Sigmoid colon (tissue), 7 donors: ENCODE measurements around the gene NKX2-2. TPM values are rescaled to one million over a fixed set of nuclear protein-coding genes. Genes with fewer than 3 reads are reported as not detected.

Source experiments
- DNase-seq: peaks from one replicate; pipeline ENCODE4 v3.0.0-alpha.2; 2019
- H3K27ac ChIP-seq, 4 donors: fragments of 200-600 bp; sonication (generic); one replicate each; pipeline ENCODE4 v1.5.1; 2016 to 2019; ENCODE audit warnings: mild to moderate bottlenecking in 1 of 4
- H3K27me3 ChIP-seq, 3 donors: fragments of 200-600 bp; sonication (generic); one replicate each; pipeline ENCODE4 v1.5.1; 2019; ENCODE audit warnings: mild to moderate bottlenecking in 1 of 3
- H3K36me3 ChIP-seq, 4 donors: fragments of 200-600 bp; sonication (generic); one replicate each; pipeline ENCODE4 v1.5.1; 2016 to 2019
- H3K4me1 ChIP-seq, 4 donors: fragments of 200-600 bp; sonication (generic); one replicate each; pipeline ENCODE4 v1.5.1; 2017 to 2019
- H3K4me3 ChIP-seq, 4 donors: fragments of 200-600 bp; sonication (generic); one replicate each; pipeline ENCODE4 v1.5.1; 2017 to 2019; ENCODE audit warnings: mild to moderate bottlenecking in 2 of 4, moderate library complexity in 1 of 4
- H3K9me3 ChIP-seq, 4 donors: fragments of 200-600 bp in 3 of 4; sonication (generic) in 3 of 4; one replicate each; pipeline versions ENCODE4 v1.5.1 to v1.6.1; 2013 to 2019
- CTCF ChIP-seq, 4 experiments: fragments of 450-650 bp in 3 of 4; fragments of 200-600 bp in 1 of 4; IDR thresholded peaks; one replicate each; pipeline ENCODE4 v1.5.1; 2016 to 2019; ENCODE audit warnings: antibody characterized with exemption in 4 of 4, mild to moderate bottlenecking in 3 of 4, moderate library complexity in 2 of 4
- EP300 ChIP-seq, 4 donors: sonication (generic); formaldehyde crosslinking; IDR thresholded peaks; one replicate each; pipeline ENCODE4 v1.6.1; 2017; ENCODE audit warnings: antibody characterized with exemption in 4 of 4
- POLR2A ChIP-seq, 2 donors: fragments of 450-650 bp; IDR thresholded peaks; one replicate each; pipeline ENCODE4 v1.6.1; 2016; ENCODE audit warnings: antibody characterized with exemption in 2 of 2, mild to moderate bottlenecking in 2 of 2, moderate library complexity in 2 of 2
- POLR2AphosphoS5 ChIP-seq, 4 donors: sonication (generic); formaldehyde crosslinking; IDR thresholded peaks; one replicate each; pipeline ENCODE4 v1.6.1; 2017; ENCODE audit warnings: antibody characterized with exemption in 4 of 4
- WGBS, 2 donors: extraction: QIAGEN DNeasy Blood & Tissue Kit; methylation state at CpG; one replicate each; pipeline ENCODE4 v1.1.7; 2013; 5-methylcytosine and 5-hydroxymethylcytosine counted together
- intact Hi-C: fragments of 100-400 bp; cut with DNase I; formaldehyde crosslinking; loops from one replicate; pipeline ENCODE4 v1.15.1; 2023
- polyA plus RNA-seq, 3 donors: library from polyadenylated mRNA; stranded (reverse); fragments of 200-250 nt; gene quantifications; one replicate each; pipeline ENCODE4 v1.2.3, GENCODE V29; 2013
- total RNA-seq, 4 donors: library from RNA; depleted of rRNA; stranded (reverse); fragments of >200 nt; gene quantifications; one replicate each; pipeline ENCODE4 v1.1.0, GENCODE V29; 2016
- donor health status: healthy with polysubstance abuse.
- donor health status: Bipolar disorder and iron deficiency.
- donor health status: healthy.

NKX2-2 gene
- total and polyA plus RNA-seq, 7 donors = 0.23 to 0.60 (median 0.46) TPM; not detected in 4

GRCh38 chr20:21513181-21513663 lies 642 bp downstream of the NKX2-2 start:
- peak overlapping the region in 3 of 4 donors; percentile 15 to 41 (median 32) for H3K4me3 ChIP-seq
- no peak for DNase-seq
- no peak overlapping the region for H3K27ac ChIP-seq
- H3K27me3 ChIP-seq = peaks cover 79 to 100% (median 100%) of the 10 kb centered on the region in 3 donors
- no peaks in the 10 kb centered on the region for H3K9me3 ChIP-seq
- WGBS, 2 donors = 5 to 8% methylated on average over 30 of the region's 30 CpGs
- H3K36me3 ChIP-seq = no peaks in the 10 kb centered on the region
- TF ChIP-seq CTCF (IDR thresholded peaks at IDR 0.05) = no peak
- no peak for TF ChIP-seq POLR2A (IDR thresholded peaks at IDR 0.05)
- TF ChIP-seq EP300 (IDR thresholded peaks at IDR 0.05) = no peak
- no peak for TF ChIP-seq POLR2AphosphoS5 (IDR thresholded peaks at IDR 0.05)
- intact Hi-C loops = no loop called here
- peaks cover 0 to 74% (median 69%) of the 10 kb centered on the region in 4 donors for H3K4me1 ChIP-seq

- TF ChIP-seq POLR2AphosphoS5 (IDR thresholded peaks at IDR 0.05) = no peak
- TF ChIP-seq POLR2A (IDR thresholded peaks at IDR 0.05) = no peak
- TF ChIP-seq CTCF (IDR thresholded peaks at IDR 0.05) = no peak
- TF ChIP-seq EP300 (IDR thresholded peaks at IDR 0.05) = no peak
- Histone ChIP-seq H3K27ac (no peak overlapping the region), H3K4me3 (peak overlapping the region in 2 of 4 donors; percentile 27 to 41), H3K27me3 (peaks cover 83 to 100% (median 100%) of the 10 kb centered on the region in 3 donors), H3K9me3 (no peaks in the 10 kb centered on the region), H3K4me1 (peaks cover 0 to 72% (median 69%) of the 10 kb centered on the region in 4 donors), H3K36me3 (no peaks in the 10 kb centered on the region)
- WGBS, 2 donors = 2 to 5% methylated on average over 34 of the region's 34 CpGs
- no peak for DNase-seq
- intact Hi-C loops = no loop called here
These were observed 1.2 kb downstream of the NKX2-2 start for GRCh38 chr20:21512634-21513180.

- Histone ChIP-seq H3K27ac (no peak overlapping the region), H3K4me1 (peaks cover 0 to 67% (median 66%) of the 10 kb centered on the region in 4 donors), H3K27me3 (peaks cover 84 to 100% (median 100%) of the 10 kb centered on the region in 3 donors), H3K36me3 (no peaks in the 10 kb centered on the region), H3K4me3 (peak overlapping the region in 2 of 4 donors; percentile 27 to 41), H3K9me3 (no peaks in the 10 kb centered on the region)
- DNase-seq = no peak
- intact Hi-C loops = no loop called here
- 4% methylated on average over 76 of the region's 76 CpGs for WGBS, 2 donors
- no peak for TF ChIP-seq POLR2A (IDR thresholded peaks at IDR 0.05)
- TF ChIP-seq POLR2AphosphoS5 (IDR thresholded peaks at IDR 0.05) = no peak
- TF ChIP-seq EP300 (IDR thresholded peaks at IDR 0.05) = no peak
- no peak for TF ChIP-seq CTCF (IDR thresholded peaks at IDR 0.05)
These were observed 1.8 kb downstream of the NKX2-2 start for GRCh38 chr20:21511850-21512633.

GRCh38 chr20:21511485-21511849 lies 2.4 kb downstream of the NKX2-2 start:
- no peak for DNase-seq
- peaks cover 86 to 100% (median 100%) of the 10 kb centered on the region in 3 donors for H3K27me3 ChIP-seq
- H3K9me3 ChIP-seq = no peaks in the 10 kb centered on the region
- WGBS, 2 donors = 12 to 16% methylated on average over 18 of the region's 18 CpGs
- TF ChIP-seq POLR2A (IDR thresholded peaks at IDR 0.05) (no peak), CTCF (IDR thresholded peaks at IDR 0.05) (no peak), EP300 (IDR thresholded peaks at IDR 0.05) (no peak), POLR2AphosphoS5 (IDR thresholded peaks at IDR 0.05) (no peak)
- H3K4me1 ChIP-seq = peaks cover 0 to 70% (median 67%) of the 10 kb centered on the region in 4 donors
- H3K36me3 ChIP-seq = no peaks in the 10 kb centered on the region
- intact Hi-C loops = no loop called here
- no peak overlapping the region for H3K27ac ChIP-seq
- no peak overlapping the region for H3K4me3 ChIP-seq
